H1 (cell line): ENCODE measurements around the gene BUD23.

Experiments used
- SP4 ChIP-seq: IDR thresholded peaks from 2 replicates; pipeline ENCODE4 v1.6.1; 2012; ENCODE audit warnings: low read length, inconsistent platforms
- TF ChIP-seq, protein P1 (sequence below), 3 experiments: IDR thresholded peaks; 1 replicate in 2 of 3; 2 replicates in 1 of 3; pipeline versions ENCODE4 v1.5.1 to v1.6.1; 2011; ENCODE audit warnings: low read length in 3 of 3, mild to moderate bottlenecking in 3 of 3, inconsistent platforms in 2 of 3, low read depth in 1 of 3, moderate library complexity in 1 of 3; ENCODE audit not compliant: insufficient read depth in 1 of 3; ENCODE audit errors: control extremely low read depth in 1 of 3

DNA sequence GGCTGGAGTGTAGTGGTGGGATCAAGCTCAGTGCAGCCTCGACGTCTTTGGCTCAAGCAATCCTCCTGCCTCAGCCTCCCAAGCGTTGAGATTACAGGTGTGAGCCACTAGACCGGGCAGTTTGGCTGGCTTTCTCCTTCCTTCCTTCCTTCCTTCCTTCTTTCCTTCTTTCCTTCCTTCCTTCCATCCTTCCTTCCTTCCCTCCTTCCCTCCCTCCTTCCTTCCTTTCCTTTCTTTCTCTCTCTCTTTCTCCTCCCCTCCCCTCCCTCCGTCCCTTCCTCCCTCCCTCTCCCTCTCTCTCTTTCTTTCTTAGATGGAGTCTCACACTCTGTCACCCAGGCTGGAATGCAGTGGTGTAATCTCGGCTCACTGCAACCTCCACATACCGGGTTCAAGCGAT is 23.4 kb upstream of the BUD23 start:
- TF ChIP-seq, protein P1, sequence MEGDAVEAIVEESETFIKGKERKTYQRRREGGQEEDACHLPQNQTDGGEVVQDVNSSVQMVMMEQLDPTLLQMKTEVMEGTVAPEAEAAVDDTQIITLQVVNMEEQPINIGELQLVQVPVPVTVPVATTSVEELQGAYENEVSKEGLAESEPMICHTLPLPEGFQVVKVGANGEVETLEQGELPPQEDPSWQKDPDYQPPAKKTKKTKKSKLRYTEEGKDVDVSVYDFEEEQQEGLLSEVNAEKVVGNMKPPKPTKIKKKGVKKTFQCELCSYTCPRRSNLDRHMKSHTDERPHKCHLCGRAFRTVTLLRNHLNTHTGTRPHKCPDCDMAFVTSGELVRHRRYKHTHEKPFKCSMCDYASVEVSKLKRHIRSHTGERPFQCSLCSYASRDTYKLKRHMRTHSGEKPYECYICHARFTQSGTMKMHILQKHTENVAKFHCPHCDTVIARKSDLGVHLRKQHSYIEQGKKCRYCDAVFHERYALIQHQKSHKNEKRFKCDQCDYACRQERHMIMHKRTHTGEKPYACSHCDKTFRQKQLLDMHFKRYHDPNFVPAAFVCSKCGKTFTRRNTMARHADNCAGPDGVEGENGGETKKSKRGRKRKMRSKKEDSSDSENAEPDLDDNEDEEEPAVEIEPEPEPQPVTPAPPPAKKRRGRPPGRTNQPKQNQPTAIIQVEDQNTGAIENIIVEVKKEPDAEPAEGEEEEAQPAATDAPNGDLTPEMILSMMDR (IDR thresholded peaks at IDR 0.05; ENCODE audit: control extremely low read depth in 1 of 3, insufficient read depth in 1 of 3, low read depth in 1 of 3, low read length in 3 of 3): no peak
- no peak for TF ChIP-seq SP4
